Measurements from ENCODE around the gene RNASE8.

Gene RNASE8

DNA sequence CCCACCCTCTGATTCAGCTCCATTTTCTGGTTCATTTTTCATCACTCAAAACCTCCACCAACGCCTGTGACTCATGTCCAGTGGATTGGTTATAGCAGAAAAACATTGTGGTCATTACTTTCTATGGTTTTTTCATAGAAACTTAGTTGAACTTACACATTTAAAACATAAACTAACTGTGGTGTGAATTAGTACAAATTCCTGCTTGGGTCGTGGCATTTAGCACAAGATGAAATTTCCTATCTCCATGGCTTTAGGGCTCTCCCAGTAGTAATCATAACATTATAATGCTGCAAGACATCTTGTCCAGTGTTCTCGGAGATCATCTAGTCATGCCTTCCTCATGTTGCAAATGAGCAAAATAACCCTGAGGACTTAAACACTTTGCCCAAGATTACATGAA, 8.3 kb upstream of the RNASE8 start:
- no peak for DNase-seq (ENCODE audit: extremely low read depth, insufficient read length)
- H3K4me3 ChIP-seq (replicated peaks; ENCODE audit: low read depth, low read length), result no peak overlapping the region
- H3K36me3 ChIP-seq (ENCODE audit: control insufficient read depth, insufficient read depth, low read length), result no peaks in the 10 kb centered on the region
- TF ChIP-seq, protein P1, sequence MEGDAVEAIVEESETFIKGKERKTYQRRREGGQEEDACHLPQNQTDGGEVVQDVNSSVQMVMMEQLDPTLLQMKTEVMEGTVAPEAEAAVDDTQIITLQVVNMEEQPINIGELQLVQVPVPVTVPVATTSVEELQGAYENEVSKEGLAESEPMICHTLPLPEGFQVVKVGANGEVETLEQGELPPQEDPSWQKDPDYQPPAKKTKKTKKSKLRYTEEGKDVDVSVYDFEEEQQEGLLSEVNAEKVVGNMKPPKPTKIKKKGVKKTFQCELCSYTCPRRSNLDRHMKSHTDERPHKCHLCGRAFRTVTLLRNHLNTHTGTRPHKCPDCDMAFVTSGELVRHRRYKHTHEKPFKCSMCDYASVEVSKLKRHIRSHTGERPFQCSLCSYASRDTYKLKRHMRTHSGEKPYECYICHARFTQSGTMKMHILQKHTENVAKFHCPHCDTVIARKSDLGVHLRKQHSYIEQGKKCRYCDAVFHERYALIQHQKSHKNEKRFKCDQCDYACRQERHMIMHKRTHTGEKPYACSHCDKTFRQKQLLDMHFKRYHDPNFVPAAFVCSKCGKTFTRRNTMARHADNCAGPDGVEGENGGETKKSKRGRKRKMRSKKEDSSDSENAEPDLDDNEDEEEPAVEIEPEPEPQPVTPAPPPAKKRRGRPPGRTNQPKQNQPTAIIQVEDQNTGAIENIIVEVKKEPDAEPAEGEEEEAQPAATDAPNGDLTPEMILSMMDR (IDR thresholded peaks at IDR 0.05; ENCODE audit: insufficient read depth, low read length, poor library complexity, severe bottlenecking), result no peak
- no peaks in the 10 kb centered on the region; the same call in 1 of the 2 replicates for H3K27me3 ChIP-seq (replicated peaks; ENCODE audit: control insufficient read depth, insufficient read depth, low read length)

DNA sequence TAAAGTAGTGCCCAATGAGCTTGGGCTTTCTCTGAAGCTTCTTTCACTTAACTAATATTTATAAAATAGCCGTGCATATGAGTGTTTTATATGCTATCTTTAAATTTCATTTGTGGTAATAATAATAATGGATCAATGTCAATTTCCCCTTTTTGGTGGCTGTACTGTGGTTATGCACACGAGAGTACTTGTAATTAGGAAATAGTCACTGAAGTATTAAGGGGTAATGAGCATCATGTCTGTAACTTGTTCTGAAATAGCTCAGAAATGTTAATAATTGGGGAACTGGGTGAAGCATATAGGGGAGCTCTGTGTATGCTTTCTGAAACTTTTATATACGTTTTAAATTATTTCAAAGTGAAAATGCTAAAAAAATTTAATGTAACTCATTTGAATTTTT, 7.0 kb upstream of the RNASE8 start:
- no peaks in the 10 kb centered on the region for H3K36me3 ChIP-seq (ENCODE audit: control insufficient read depth, insufficient read depth, low read length)
- no peaks in the 10 kb centered on the region; the same call in 1 of the 2 replicates for H3K27me3 ChIP-seq (replicated peaks; ENCODE audit: control insufficient read depth, insufficient read depth, low read length)
- H3K4me3 ChIP-seq (replicated peaks; ENCODE audit: low read depth, low read length), result no peak overlapping the region
- TF ChIP-seq, protein P1 (IDR thresholded peaks at IDR 0.05; ENCODE audit: insufficient read depth, low read length, poor library complexity, severe bottlenecking), result no peak
- no peak for DNase-seq (ENCODE audit: extremely low read depth, insufficient read length)

DNA sequence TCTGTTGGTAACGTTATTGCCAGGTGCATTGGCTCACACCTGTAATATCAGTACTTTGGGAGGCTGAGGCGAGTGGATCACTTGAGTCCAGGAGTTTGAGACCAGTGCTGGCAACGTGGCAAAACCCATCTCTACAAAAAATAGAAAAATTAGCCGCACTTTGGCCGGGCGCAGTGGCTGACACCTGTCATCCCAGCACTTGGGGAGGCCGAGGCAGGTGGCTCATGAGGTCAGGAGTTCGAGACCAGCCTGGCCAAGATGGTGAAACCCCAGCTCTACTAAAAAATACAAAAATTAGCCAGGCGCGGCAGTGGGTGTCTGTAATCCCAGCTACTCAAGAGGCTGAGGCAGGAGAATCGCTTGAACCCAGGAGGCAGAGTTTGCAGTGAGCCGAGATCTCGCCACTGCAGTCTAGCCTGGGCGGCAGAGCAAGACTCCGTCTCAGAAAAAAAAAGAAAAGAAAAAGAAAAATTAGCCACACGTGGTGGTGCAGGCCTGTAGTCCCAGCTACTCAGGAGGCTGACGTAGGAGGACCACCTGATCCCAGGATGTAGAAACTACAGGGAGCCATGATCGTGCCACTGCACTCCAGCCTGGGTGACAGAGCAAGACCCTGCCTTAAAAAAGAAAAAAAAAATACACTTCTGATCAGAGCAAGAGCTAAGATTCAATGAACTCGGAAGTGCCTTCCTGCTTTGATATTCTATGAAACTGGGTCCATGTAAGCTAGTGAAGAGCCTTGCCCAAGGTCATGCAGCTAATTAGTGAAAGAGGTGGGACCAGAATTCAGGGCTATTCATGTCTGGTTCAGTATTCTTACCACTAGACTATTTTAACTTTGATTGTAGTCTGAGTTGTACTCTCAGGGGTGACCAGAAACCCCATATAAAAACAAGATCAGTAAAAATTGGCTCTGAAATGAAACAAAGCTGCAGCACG, 4.2 kb upstream of the RNASE8 start:
- no peak overlapping the region for H3K4me3 ChIP-seq (replicated peaks; ENCODE audit: low read depth, low read length)
- no peaks in the 10 kb centered on the region for H3K36me3 ChIP-seq (ENCODE audit: control insufficient read depth, insufficient read depth, low read length)
- no peaks in the 10 kb centered on the region for H3K27me3 ChIP-seq (replicated peaks; ENCODE audit: control insufficient read depth, insufficient read depth, low read length)
- no peak for DNase-seq (ENCODE audit: extremely low read depth, insufficient read length)
- TF ChIP-seq, protein P1 (IDR thresholded peaks at IDR 0.05; ENCODE audit: insufficient read depth, low read length, poor library complexity, severe bottlenecking), result no peak

DNA sequence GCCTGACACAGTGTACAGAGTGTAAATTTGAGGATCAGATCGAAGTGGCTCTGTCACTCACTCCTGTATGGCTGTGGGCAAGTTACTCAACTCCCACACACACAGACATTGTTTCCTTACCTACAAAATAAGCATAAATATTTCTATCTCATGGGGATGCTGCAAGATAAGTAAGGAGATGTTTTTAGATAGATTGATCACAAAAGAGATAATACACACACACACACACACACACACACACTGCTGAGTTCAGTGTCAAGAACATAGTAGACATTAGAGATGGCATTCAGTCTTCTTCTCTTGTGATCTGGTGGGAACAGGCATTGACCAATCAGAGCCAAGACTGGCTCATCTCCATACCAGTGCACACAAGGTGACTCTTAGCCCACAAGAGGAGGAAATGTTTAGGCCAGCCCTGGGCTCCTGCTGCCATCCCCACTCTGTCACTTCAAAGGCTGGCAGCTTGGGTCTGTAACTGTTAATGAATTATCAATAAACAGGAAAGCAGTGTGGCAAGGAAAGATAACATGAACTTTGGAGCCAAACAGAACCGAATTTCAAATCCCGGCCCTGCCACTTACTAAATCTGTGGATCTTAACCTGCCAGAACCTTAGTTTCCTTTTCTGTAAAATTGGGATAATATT, 3.4 kb upstream of the RNASE8 start:
- no peaks in the 10 kb centered on the region for H3K36me3 ChIP-seq (ENCODE audit: control insufficient read depth, insufficient read depth, low read length)
- no peaks in the 10 kb centered on the region for H3K27me3 ChIP-seq (replicated peaks; ENCODE audit: control insufficient read depth, insufficient read depth, low read length)
- no peak for DNase-seq (ENCODE audit: extremely low read depth, insufficient read length)
- TF ChIP-seq, protein P1 (IDR thresholded peaks at IDR 0.05; ENCODE audit: insufficient read depth, low read length, poor library complexity, severe bottlenecking), result no peak
- no peak overlapping the region for H3K4me3 ChIP-seq (replicated peaks; ENCODE audit: low read depth, low read length)

DNA sequence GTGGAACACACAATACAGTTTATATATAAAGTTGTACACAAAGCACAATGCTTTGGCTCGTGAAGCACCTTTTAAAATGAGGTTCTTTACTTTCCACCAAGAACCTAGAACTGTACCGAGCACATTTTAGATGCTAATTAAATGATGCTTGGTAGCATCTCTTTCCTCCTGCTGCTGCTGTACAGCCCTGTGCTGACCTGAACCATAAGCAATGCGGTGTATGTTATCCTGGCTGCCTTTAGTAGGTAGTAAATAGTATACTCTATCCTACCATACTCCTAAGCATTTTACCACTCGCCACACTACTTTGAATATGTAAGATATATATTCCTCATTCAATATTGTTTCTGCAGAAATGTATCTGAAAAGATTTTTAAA, 2.9 kb upstream of the RNASE8 start:
- H3K4me3 ChIP-seq (replicated peaks; ENCODE audit: low read depth, low read length), result no peak overlapping the region
- TF ChIP-seq, protein P1 (IDR thresholded peaks at IDR 0.05; ENCODE audit: insufficient read depth, low read length, poor library complexity, severe bottlenecking), result no peak
- H3K27me3 ChIP-seq (replicated peaks; ENCODE audit: control insufficient read depth, insufficient read depth, low read length), result no peaks in the 10 kb centered on the region
- no peaks in the 10 kb centered on the region for H3K36me3 ChIP-seq (ENCODE audit: control insufficient read depth, insufficient read depth, low read length)
- DNase-seq (ENCODE audit: extremely low read depth, insufficient read length), result no peak
